ENCODE data around the gene JAZF1. TPM values are rescaled to one million over a fixed set of nuclear protein-coding genes. Genes with fewer than 3 reads are reported as not detected.

The JAZF1 gene
- 14.2 and 16.9 TPM in 2 replicates for total RNA-seq (2022)
- percentile 71 among the genes with signal in this experiment for Bru-seq, nascent RNA
- percentile 56 among the genes with signal in this experiment for BruChase-seq, experiment 1, labeled RNA remaining after a 6-hour chase
- percentile 69 among the genes with signal in this experiment for BruChase-seq, experiment 2, labeled RNA remaining after a 2-hour chase
- long read RNA-seq, transcript JAZF1-201 (5 exons, 3,125 nt), result major isoform, 19 of 21 reads
- long read RNA-seq, partial matches to known transcripts, result 1 of 21 reads
- long read RNA-seq, other reads (novel, unspliced or antisense), result 1 of 21 reads

DNA sequence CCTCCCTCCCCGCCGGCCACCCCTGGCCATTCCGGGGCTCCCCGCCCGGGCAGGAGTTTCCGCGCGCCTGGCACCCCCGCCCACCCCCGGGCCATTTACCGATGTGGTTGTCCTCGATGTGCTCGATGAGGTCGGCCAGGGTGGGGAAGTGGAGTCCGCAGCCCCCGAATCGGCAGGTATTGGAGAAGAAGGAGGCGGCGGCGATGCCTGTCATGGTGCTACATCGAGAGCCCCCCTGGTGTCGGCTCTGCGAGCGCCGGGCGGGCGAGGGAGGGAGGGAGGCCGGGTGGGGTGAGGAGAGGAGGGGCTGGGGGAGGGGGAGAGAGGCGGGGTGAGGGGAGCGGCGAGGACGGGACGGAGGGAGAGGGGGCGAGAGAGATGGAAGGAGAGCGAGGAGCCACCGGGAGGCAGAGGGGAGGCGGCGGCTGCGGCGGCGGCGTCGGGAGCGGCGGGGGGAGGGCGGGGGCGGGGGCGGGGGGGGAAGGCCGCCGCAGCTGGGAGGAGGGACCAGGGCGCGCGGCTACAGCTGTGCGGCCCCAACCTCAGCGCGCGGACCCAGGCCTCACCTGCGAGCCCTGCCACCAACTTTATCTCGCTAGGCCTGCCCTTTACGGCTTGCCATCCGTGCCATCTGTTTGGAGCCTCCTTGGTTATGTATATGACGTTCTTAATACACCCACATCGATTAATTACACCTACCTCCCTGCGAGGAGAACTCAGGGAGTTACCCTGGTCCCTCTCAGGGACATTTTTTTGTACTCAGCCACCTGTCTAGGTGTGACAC, at the start of gene JAZF1:
TSS of gene JAZF1 (minus strand) at position 432 of the 784 bp plus-strand sequence.
- DNase-seq (ENCODE audit: unreplicated experiment), result peak; percentile 39
- ChIA-PET CTCF (interaction anchor here (0.8 kb wide), 1 partner anchor 52 kb away, joined by 3 read pairs; no protein-coding TSS in a partner anchor), POLR2A (interaction anchor here (0.5 to 1.5 kb wide), 6 partner anchors 11 to 1243 kb away, joined by 3 to 6 read pairs (median 3); no protein-coding TSS in a partner anchor)
- Mint-ChIP-seq H3K4me1 (ENCODE audit: insufficient read depth, unreplicated experiment) (peaks cover 11% of the 10 kb centered on the region), H3K9me3 (ENCODE audit: unreplicated experiment) (no peaks in the 10 kb centered on the region), H3K27ac (ENCODE audit: low read depth, unreplicated experiment) (no peak within 1 kb of the TSS), H3K4me3 (ENCODE audit: unreplicated experiment) (peak within 1 kb of the TSS; percentile 74), H3K27me3 (ENCODE audit: insufficient read depth, unreplicated experiment) (no peaks in the 10 kb centered on the region), H3K36me3 (ENCODE audit: insufficient read depth, unreplicated experiment) (no peaks in the 10 kb centered on the region)
- no peak for TF ChIP-seq CTCF (IDR thresholded peaks at IDR 0.05; ENCODE audit: unreplicated experiment)
- no TSS peak for BruUV-seq (replicated peaks)
- intact Hi-C loops (cut with micrococcal nuclease), result no loop called here

DNA sequence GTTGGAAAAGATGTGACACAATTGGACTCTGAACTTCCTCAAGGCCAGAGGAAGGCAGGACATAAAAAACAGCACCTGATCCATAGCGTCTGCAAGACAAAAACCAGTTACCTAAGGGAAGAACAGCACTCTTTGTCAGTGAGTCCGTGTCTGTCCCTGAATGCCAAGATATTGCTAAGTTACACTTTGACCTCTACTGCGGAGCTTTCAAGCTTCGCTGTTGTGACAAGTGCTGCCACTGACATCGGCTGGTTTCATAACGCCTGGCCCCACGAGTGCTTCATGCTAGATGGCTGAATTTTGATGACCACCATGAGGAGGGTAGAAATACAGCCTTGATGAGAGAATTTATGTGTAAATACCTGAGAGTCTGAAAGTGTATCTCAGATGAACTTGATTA, 49.7 kb upstream of the JAZF1 start:
- Mint-ChIP-seq H3K4me1 (ENCODE audit: insufficient read depth, unreplicated experiment) (peaks cover 5% of the 10 kb centered on the region), H3K27me3 (ENCODE audit: insufficient read depth, unreplicated experiment) (no peaks in the 10 kb centered on the region), H3K4me3 (ENCODE audit: unreplicated experiment) (no peak overlapping the region), H3K27ac (ENCODE audit: low read depth, unreplicated experiment) (no peak overlapping the region), H3K36me3 (ENCODE audit: insufficient read depth, unreplicated experiment) (no peaks in the 10 kb centered on the region), H3K9me3 (ENCODE audit: unreplicated experiment) (no peaks in the 10 kb centered on the region)
- no TSS peak for BruUV-seq (replicated peaks)
- intact Hi-C loops (cut with micrococcal nuclease), result no loop called here
- no peak for DNase-seq (ENCODE audit: unreplicated experiment)
- no peak for TF ChIP-seq CTCF (IDR thresholded peaks at IDR 0.05; ENCODE audit: unreplicated experiment)
- CTCF ChIA-PET, result interaction anchor here (0.7 kb wide), 1 partner anchor 410 kb away, joined by 5 read pairs; no protein-coding TSS in a partner anchor
- POLR2A ChIA-PET, result no interaction called here

- TF ChIP-seq CTCF (IDR thresholded peaks at IDR 0.05; ENCODE audit: unreplicated experiment), result no peak
- POLR2A ChIA-PET, result no interaction called here
- DNase-seq (ENCODE audit: unreplicated experiment), result no peak
Observed at GRCh38 chr7:28228396-28228795, 47.8 kb upstream of the JAZF1 start.

DNA sequence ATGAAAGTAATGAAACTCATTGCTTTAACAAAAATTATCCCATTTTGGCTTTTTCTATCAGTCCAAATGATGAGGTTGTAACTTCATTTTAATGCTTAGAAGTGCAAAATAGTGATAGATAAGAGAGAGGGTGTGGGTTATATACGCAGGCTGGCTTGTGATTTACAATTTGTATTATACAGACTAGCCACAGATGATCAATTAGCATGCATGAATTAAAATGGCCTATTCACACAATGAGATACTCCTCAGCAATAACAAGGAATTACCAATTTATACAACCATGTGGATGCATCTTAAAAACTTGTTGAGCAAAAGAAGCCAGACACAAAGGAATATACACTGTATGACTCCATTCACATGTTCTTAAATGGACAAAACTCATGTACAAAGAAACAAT, 45.4 kb upstream of the JAZF1 start:
- no peak for DNase-seq (ENCODE audit: unreplicated experiment)
- Mint-ChIP-seq H3K4me1 (ENCODE audit: insufficient read depth, unreplicated experiment) (no peaks in the 10 kb centered on the region), H3K27ac (ENCODE audit: low read depth, unreplicated experiment) (no peak overlapping the region), H3K36me3 (ENCODE audit: insufficient read depth, unreplicated experiment) (no peaks in the 10 kb centered on the region), H3K27me3 (ENCODE audit: insufficient read depth, unreplicated experiment) (no peaks in the 10 kb centered on the region), H3K4me3 (ENCODE audit: unreplicated experiment) (no peak overlapping the region), H3K9me3 (ENCODE audit: unreplicated experiment) (no peaks in the 10 kb centered on the region)
- CTCF ChIA-PET, result no interaction called here
- BruUV-seq (replicated peaks), result no TSS peak
- intact Hi-C loops (cut with micrococcal nuclease), result no loop called here
- POLR2A ChIA-PET, result no interaction called here
- no peak for TF ChIP-seq CTCF (IDR thresholded peaks at IDR 0.05; ENCODE audit: unreplicated experiment)

More at GRCh38 chr7:28228396-28228795, 47.8 kb upstream of the JAZF1 start:
- Mint-ChIP-seq H3K27me3 (ENCODE audit: insufficient read depth, unreplicated experiment) (no peaks in the 10 kb centered on the region), H3K27ac (ENCODE audit: low read depth, unreplicated experiment) (no peak overlapping the region), H3K4me1 (ENCODE audit: insufficient read depth, unreplicated experiment) (peaks cover 5% of the 10 kb centered on the region), H3K36me3 (ENCODE audit: insufficient read depth, unreplicated experiment) (no peaks in the 10 kb centered on the region), H3K9me3 (ENCODE audit: unreplicated experiment) (no peaks in the 10 kb centered on the region), H3K4me3 (ENCODE audit: unreplicated experiment) (no peak overlapping the region)
- CTCF ChIA-PET, result no interaction called here
- no TSS peak for BruUV-seq (replicated peaks)
- intact Hi-C loops (cut with micrococcal nuclease), result no loop called here

All from MCF 10A (cell line).